Measurements from ENCODE around the gene RALY.

- no peak for TF ChIP-seq CTCF (IDR thresholded peaks at IDR 0.05)
- TF ChIP-seq POLR2A (IDR thresholded peaks at IDR 0.05) = no peak
Observed at GRCh38 chr20:34066476-34067090, 72.9 kb downstream of the RALY start.

Data from upper lobe of left lung (tissue), 4 donors.